CD4-positive, alpha-beta T cell treated with Interleukin-12 subunit alpha and Interleukin-12 subunit beta, for 1 hour (primary cell): ENCODE measurements around the gene BACH1.

Source experiments
- DNase-seq: peaks from one replicate; pipeline ENCODE4 v3.0.0-alpha.2; 2020

Gene BACH1

DNA sequence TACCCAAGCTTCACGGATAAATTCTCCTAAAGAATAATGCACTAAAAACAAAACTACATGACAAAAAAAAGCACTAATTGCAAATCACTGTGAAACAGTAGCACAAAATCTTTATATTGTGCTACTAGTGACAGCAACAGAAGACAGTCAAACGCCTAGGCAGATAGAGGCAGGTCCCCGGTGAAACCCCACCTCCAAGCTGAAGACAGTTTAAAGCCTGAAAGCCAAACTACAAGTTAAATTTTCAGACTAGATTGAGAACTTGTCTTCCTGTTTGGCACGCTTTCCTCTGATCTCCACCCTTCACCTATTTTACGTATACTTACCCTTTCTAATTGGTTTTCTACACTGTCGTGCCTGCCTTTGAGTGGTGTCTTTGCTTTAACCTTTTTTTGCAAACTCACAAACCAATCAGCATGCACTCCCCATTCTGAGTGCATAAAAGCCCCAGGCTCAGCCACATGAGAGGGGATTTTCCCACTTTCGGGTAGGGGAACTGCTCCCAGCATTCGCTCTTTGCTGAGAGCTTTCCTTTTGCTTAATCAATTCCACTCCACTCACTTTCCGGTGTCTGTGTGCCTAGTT is 3.6 kb upstream of the BACH1 start:
- DNase-seq = peak; percentile 70

DNA sequence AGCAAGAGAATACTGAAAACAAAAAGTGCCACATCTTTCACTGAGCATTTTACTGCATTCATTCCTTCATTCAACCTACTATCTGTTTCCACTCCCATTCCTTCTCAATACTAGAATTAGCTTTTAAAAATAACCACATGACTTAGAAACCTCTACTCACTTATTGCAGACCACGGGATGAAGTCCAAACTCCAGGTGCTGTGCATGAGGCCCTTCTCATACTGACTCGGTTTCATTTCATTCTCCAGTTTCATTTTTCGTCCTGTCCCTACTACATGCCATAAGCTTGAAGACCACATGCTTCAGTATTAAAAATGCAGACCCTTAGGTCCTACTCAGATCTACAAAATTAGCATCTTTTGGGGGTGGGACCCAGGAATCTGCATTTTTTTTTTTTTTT is 2.3 kb upstream of the BACH1 start:
- no peak for DNase-seq

DNA sequence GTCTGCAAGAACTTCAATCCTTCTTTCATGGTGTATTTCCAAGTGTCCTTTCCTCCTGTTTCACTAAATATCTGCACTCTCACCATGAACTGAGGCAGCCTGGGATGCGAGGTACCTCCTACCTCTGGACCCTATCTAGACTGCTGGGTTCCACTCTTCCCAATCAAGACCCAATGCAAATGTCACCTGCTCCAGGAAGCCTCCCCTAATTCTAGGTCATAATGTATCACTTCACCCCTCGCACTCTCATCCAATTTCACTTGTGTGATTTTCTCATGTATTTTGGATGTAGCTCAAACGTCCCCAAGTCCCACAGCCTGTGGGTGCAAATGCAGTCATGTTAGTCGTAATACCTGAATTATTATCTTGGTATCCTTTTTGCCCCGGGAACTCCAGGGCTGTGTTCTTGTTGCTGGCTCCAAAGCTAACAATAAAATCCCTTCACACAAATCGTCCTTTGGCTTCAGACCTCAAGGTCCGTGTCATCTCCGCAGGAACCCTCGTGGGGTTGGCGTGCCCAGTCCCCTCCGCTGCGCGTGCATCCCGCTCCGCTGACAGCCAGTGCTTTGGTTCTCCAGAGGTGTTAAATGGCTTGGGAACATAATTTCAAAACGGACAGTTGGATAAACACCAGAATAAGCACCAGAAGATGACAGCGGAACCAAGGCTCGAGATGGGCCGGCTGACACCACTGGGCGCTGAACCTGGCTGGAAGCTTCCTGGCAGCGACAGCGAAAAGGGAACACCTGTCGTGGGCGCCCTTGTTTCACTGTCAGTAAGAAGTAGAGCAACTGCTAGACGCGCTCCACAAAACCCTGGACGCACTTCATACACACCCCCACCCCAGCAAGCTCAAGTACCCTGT is 1.0 kb upstream of the BACH1 start:
- DNase-seq = no peak

DNA sequence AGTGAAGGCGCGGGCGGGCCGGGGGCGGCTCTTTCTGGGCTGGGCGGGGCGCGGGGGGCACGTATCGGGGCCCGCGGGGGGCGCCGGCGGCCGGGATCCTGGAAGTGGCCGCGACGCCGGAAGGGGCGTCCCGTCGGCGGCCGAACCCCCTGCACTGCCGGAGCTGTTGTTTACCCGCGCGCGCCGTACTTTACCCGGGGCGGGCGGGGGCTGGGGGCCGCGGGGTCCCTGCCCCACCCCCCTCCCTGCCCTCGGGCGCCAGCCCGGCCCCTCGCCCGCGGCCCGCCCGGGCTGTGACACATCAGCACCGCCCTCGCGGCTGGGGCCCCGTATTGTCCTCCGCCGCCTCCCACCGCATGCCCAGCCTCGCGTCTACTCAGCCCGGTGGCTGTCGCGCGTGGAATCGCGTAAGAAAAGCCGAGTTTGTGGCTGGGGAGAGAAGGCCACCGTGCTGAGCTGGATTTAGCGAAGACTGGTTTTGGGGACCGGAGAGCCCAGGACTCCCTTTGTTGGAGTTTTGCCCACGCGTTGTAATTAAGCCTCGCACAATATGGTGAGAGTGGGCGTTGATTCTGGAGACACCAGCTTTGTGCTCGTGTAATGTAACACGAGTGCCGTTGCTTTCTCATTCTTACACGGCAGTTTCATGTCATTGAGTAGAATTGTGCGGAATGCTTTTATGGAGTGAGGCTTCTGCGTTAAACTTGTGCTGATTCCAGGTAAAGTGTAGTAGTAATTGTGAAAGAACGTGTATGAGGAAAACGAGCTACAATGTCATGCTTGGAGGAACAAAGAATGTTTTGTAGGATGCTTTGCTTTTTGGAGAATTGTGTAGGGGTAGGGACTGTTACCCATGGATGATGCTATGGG is 559 bp downstream of the BACH1 start:
- peak; percentile 74 for DNase-seq

DNA sequence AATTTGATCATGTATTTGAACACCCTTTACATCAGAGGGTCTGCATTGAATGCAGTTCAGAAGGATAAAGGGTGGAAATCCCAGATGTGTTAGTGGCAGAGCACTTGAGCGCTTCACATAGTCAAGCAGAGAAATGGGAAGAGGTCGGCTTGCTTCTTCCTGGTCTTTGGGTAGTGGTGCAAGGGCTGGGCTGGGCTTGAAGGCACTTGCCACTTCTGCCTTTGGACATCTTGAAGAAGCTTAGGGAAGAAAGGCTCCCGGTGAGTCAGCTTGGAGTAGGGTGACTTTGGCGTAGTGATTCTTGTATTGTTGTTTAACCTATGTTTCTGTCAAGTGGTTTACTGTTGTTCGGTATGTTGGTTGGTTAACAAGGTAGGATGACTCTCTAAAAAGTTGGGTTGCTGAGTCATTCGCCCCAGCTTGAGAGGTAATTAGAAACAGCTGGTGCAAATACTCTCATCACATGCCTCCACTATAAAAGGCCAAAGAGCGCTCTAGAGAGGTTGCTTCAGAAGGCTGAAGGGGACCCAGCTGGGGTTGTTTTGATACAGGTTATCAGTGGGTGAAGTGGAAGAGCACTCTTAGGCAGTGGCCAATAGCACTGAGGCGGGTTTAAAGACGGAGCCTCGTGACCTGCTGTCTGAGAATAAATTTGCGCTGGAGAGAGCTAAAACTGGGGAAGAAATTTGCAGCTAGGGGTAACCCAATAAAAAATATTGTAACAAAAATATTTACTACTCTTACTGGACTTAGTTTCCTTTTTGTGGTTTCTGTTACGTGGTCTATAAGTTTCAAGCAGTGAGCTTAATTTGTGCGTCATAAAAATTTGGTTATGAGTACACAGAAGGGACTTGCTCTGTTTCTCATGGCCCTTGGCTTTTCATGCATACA is 1.4 kb downstream of the BACH1 start:
- peak; percentile 57 for DNase-seq

DNA sequence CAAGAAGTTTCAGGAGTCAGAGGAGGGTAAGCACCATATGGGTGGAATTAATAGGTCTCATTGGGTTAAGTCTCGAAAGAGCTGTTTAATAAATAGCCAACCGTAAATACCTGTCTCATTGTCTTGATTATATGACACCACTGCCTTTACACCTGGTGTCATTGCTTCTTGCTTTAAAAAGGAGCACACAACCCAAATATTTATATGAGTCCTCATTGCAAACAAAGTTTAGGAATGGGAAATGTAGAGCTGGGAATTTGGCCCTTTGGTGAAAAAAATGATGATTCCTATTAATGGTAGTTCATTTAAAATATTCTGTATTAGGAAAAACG is 2.1 kb downstream of the BACH1 start:
- no peak for DNase-seq

DNA sequence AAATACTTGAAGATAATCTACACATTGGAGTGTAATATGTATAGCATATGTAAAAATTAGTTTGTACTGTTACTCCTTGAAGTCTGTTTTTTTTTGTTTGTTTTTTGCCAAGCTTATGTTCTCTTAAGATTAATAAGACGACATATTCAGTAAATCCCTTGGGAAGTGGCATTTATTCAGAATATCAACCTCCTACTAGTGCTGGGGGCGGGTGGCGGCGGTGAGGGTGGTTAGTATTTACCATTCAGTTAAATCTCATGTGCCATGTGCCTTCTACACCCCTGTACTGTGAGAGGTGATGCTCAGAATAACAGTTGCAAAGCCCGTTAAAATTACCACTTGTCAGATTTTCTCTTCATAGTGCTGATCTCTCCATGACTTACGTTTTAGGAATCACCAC is 3.0 kb downstream of the BACH1 start:
- no peak for DNase-seq

DNA sequence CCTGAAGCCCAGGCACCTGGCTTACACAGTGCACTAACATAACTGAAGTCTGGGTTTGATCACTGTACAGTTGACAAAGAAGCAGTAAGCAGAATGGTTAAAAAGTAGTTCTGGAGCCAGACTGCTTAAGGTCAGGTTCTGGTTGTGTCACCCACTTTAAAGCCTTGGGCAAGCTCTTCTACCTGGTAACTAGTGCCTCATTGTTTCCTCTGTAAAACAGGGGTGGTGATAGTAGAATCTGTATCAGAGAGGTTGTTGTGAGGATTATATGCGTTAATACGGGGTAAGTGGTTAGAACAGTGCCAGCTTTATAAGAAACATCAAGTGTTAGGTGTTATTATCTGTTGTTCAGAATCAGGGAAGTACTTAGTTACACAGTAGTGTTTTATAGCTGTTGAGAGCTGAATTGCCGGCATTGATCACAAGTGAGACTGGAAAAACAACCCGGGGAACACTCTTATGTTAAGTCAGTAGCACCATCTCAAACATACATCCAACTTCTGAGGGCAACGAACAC is 3.7 kb downstream of the BACH1 start:
- DNase-seq = no peak

DNA sequence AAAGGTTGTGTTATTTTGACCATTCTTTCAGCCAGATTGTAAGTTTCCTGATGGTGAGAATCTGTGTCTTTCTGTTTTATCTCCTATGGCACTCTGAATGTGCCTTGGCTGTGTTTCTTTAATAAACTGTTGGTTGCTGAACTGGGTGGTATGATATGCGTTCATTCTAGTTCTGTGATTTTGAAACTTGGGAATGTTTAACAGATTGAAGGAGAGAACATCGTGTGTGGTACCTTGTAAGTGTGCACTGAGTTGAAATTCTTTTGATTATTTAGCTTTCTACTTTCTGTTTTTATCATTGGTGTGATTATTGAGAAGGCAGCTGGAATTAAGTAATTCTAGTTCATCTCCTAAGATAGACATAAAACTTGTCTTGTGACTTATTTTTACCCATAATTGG is 4.6 kb downstream of the BACH1 start:
- no peak for DNase-seq

DNA sequence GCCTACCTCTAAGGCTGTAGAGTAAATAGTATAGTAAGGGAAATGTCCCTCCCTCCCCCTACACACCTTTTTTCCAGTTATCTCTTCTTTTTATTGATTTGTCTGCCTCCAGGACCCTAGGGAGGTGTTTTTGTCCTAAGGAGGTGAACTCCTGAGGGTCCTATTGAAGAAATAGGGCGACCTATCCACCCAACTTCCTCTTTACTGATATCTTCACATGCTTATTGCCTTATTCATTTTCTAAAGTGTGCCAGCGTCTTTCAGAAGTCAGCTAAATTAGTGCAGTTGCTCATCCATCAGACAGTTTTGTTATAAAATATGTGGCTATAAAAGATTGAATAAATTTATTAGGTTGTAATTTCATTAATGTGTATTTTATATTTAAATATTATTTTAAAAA is 5.9 kb downstream of the BACH1 start:
- DNase-seq = no peak

DNA sequence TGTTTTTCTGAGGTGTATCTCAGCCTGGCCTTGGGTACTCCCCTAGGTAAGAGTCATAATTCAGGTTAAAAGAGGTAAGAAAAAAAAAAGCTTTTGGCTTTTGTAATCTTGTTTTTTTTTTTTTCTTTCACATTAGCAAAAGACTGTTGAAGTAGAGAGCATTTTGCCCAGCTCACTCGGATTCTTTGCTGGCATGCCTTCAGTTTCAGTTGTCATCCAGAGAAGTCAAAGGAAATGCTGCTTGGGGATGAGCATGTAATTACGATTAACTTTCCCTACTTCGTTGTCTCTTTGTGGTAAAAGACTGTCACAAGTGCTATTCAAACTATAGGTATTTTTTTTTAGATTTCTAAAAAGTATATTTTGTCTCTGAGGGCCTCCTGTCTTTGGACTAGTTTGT is 6.3 kb downstream of the BACH1 start:
- no peak for DNase-seq

DNA sequence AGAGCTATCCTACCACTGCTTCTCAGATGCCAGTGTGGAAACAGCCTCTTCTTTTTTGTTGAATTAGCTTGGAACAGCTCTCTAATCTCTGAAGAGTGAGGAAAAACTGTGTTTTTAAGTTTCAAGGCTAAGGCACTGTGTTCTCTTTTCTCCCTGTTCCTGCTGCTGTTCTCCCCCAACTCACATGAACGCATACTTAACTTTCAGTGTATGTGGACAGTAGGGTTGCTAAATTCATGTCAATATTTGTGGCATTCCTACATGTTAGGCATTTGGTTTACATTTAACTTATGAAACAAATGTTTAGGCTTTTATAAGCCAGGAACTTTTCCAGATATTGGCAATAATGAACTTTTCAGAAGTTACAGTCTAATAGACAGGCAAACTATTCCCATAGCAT is 6.8 kb downstream of the BACH1 start:
- DNase-seq = no peak

DNA sequence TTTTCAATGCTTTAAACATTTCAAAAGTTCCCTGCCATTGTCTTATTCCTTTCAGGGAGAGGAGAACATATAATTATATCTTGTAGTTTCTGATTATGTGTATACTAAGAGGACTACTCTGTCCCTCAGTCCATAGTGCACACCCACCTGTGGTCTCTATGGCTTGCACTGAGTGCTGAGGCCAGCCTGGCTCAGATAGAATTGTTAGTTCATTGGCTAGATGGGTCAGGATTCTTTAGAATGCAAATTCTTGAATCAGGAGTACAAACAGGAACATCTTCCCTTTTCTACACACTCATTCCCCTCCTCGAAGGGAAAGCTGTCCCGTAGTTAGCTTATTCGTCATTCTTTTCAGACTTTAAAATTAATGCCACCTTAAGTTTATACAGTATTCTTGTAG is 8.2 kb downstream of the BACH1 start:
- DNase-seq = no peak

DNA sequence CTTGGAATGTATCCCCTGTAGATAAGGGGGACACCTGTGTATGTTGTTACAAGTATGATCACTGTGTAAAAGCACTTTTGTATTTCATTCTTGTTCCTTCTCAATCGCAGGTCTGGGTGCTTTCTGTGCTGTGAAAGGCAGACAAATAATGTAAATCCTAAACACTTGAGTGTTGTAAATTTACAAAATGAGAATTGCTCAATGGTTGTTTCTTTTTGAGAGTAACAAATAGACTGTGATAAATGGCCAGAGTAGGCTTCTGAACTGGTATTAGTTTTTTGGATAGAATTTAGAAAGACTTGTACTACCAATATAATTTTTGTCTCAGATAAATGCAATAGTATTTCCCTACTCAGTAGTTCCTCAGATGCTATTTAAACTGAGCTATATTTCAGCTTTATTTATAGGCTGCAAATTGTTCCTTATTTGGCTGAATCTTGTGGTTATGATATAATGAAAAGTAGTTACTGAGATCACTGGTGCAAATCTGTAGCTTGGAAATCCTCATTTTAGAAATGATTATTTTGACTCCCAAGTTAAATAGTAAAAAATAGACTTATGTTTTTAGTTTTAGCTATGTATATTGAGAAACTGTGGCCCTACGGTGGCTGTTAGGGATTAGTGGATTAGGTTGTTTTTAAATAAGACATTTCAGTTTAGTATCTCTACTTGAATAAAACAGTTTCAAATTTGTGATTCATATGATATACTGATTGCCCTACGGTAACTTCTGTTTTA is 9.2 kb downstream of the BACH1 start:
- DNase-seq = no peak

DNA sequence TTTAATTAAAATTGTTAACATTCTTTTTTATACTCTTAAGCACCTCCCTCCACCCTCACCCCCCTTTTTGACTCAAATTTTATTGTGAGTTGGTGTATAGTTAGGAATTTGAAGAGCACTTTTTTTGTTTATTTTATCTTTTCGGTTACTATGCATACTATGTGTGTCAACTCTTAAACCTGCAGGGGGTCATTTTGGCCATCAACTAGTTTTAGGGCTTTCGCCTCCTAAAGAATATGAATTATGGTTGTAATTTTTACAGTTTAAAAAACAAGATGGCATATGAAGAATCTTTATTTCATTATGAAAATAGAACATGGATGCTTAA is 9.7 kb downstream of the BACH1 start:
- no peak for DNase-seq

DNA sequence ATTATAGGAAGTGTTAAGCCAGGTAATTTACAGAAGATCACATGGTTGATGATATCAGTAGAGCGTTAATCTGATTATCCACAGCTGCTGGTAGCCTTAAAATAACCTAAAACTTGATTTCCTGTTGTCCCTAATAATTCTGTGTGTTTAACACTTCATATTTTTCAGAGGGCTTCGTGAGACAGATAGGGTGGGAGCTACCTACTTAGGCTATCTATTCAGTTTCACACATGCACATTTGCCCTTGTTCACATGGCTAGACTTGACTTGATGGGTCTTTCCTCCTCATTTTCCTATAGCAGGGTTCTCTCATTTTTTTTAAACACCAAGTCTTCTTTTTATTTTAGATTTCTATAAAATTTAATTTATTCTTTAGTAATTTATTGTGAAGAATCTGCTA is 11.0 kb downstream of the BACH1 start:
- DNase-seq = no peak

DNA sequence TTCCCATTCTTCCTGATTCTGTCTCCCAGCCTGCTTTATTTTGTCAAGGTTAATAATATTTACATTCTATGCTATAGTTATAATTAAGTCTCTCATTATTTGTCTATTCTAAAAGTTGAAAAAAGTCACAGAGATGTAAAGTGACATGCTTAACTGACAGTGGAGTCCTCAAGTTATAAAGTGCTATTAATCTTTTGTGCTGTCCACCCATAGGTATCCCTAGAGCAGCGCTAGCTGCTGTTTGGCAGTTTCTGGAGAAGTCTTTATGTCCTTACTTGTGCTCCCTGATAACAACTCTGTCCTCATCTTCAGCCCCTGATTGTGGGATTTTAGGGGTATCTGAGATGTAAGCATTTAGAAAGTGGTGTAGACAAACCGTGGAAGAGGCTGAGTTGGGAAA is 13.1 kb downstream of the BACH1 start:
- no peak for DNase-seq

DNA sequence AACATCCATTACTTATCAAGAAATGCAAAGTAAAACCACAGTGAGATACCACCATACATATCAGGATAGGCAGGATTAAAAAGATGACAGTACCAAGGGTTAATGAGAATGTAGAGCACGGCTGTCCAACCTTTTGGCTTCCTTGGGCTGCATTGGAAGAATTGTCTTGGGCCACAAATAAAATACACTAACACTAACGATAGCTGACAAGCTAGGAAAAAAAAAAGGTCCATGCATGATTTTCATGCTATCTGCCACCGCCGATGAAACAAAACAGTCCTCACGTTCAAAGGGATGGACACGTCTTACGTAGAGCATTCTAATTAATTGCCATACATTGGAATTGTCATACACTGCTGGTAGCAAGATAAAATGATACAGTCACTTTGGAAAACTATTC is 14.3 kb downstream of the BACH1 start:
- no peak for DNase-seq

DNA sequence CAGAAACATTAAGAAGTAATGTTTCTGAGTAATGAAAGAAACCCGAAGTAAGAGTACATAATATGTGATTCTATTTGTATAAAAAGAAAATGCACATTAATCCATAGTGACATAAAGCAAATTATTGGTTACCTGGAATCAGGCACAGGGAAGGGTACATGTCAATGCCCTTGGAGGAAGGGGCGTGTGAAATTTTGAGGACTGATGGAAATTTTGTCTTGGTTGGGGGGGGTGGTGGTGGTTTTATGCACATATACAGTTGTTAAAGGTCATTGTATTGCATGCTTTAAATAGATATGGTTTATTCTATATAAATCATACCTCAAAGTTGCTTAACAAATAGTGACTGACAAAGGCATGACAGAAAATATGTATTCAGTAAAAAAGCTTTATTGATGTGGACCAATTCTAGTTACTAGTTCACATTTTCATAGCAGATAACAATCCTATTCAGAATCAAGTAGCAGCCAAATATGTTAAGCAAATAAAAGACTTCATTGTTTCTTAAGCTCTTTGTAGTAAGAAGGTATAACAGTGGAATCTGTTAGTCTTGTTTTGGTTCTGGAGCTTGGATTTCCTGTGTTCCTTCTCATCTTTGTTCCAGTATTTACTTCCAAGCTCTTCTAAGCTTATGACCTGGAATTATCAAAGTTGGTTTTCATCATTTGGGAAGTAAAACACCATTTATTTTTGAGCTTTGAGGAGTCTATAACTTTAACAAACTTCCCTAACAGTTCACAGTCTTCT is 15.1 kb downstream of the BACH1 start:
- no peak for DNase-seq

DNA sequence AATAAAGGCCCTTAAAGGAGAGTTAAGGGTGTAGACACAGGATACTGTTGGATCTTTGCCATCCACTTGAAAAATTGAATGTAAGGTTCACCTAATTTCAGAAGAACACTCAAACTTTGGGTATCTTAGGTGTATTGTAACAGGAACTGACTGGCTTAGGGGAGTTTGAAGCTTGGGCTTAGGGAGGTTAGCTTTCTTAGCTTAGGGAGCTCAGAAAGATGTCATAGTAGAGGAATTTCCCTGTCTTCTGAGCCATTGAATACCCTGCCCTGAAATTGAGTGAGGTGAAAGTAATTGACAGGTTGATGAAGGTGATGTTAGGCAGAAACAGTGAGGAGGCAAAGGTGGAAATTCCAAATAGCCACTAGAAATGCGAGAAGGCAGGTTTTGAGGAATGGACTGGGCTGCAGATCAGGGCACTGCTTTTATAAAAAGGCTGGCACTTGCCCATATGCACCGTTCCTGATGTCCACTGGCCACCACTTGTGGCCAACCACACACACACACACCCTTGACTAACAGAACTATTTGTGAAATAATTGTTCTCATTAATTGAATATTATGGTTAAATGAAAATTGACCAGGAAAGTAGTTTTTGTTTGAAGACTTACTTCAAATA is 16.5 kb downstream of the BACH1 start:
- no peak for DNase-seq
